ENCODE measurements around the gene C11orf87. TPM values are rescaled to one million over a fixed set of nuclear protein-coding genes. Genes with fewer than 3 reads are reported as not detected.

Gene C11orf87
- total RNA-seq, 2 donors from 2014 or later = not detected

- no peaks in the 10 kb centered on the region for H3K9me3 ChIP-seq (ENCODE audit: control insufficient read depth, low read length)
- Mint-ChIP-seq H3K27me3 (ENCODE audit: insufficient read depth) (peaks cover 66% of the 10 kb centered on the region), H3K4me1 (peaks cover 6% of the 10 kb centered on the region), H3K27ac (no peak overlapping the region), H3K4me3 (no peak overlapping the region), H3K9me3 (no peaks in the 10 kb centered on the region), H3K36me3 (ENCODE audit: low read depth) (no peaks in the 10 kb centered on the region)
- peaks cover 90% of the 10 kb centered on the region for H3K27me3 ChIP-seq (ENCODE audit: control insufficient read depth, insufficient read depth, low read length, poor library complexity, severe bottlenecking)
- TF ChIP-seq, protein P1, sequence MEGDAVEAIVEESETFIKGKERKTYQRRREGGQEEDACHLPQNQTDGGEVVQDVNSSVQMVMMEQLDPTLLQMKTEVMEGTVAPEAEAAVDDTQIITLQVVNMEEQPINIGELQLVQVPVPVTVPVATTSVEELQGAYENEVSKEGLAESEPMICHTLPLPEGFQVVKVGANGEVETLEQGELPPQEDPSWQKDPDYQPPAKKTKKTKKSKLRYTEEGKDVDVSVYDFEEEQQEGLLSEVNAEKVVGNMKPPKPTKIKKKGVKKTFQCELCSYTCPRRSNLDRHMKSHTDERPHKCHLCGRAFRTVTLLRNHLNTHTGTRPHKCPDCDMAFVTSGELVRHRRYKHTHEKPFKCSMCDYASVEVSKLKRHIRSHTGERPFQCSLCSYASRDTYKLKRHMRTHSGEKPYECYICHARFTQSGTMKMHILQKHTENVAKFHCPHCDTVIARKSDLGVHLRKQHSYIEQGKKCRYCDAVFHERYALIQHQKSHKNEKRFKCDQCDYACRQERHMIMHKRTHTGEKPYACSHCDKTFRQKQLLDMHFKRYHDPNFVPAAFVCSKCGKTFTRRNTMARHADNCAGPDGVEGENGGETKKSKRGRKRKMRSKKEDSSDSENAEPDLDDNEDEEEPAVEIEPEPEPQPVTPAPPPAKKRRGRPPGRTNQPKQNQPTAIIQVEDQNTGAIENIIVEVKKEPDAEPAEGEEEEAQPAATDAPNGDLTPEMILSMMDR (conservative IDR thresholded peaks at IDR 0.05) = no peak
- no peak for DNase-seq
- no peak overlapping the region for H3K9ac ChIP-seq (ENCODE audit: extremely low read depth, low read length, poor library complexity, severe bottlenecking)
- no peaks in the 10 kb centered on the region for H3K36me3 ChIP-seq (ENCODE audit: control insufficient read depth, insufficient read depth, low read length)
- no peaks in the 10 kb centered on the region for H3K4me1 ChIP-seq (ENCODE audit: control insufficient read depth, insufficient read depth, low read length)
- H3K27ac ChIP-seq (ENCODE audit: low read depth, low read length) = no peak overlapping the region
- H3K4me3 ChIP-seq (ENCODE audit: low read length) = no peak overlapping the region
- WGBS, 2 experiments (ENCODE audit: insufficient coverage in 1 of 2, insufficient read length in 1 of 2) = 100% methylated on average over 1 of the region's 2 CpGs
These were observed 3.6 kb downstream of the C11orf87 start for GRCh38 chr11:109425554-109425953.

GRCh38 chr11:109426442-109427240, 4.7 kb downstream of the C11orf87 start:
- H3K9me3 Mint-ChIP-seq = no peaks in the 10 kb centered on the region
- TF ChIP-seq, protein P1 (conservative IDR thresholded peaks at IDR 0.05) = peak; percentile 68
- peaks cover 64% of the 10 kb centered on the region for H3K27me3 Mint-ChIP-seq (ENCODE audit: insufficient read depth)
- 88 to 92% methylated on average over 2 to 4 of the region's 4 CpGs for WGBS, 2 experiments (ENCODE audit: insufficient coverage in 1 of 2, insufficient read length in 1 of 2)
- no peaks in the 10 kb centered on the region for H3K36me3 Mint-ChIP-seq (ENCODE audit: low read depth)
- H3K4me3 Mint-ChIP-seq = no peak overlapping the region
- H3K9ac ChIP-seq (ENCODE audit: extremely low read depth, low read length, poor library complexity, severe bottlenecking) = no peak overlapping the region
- no peaks in the 10 kb centered on the region for H3K9me3 ChIP-seq (ENCODE audit: control insufficient read depth, low read length)
- no peak overlapping the region for H3K27ac ChIP-seq (ENCODE audit: low read depth, low read length)
- no peaks in the 10 kb centered on the region for H3K4me1 ChIP-seq (ENCODE audit: control insufficient read depth, insufficient read depth, low read length)
- DNase-seq = no peak
- no peaks in the 10 kb centered on the region for H3K36me3 ChIP-seq (ENCODE audit: control insufficient read depth, insufficient read depth, low read length)
- peaks cover 90% of the 10 kb centered on the region for H3K27me3 ChIP-seq (ENCODE audit: control insufficient read depth, insufficient read depth, low read length, poor library complexity, severe bottlenecking)
- no peak overlapping the region for H3K27ac Mint-ChIP-seq
- H3K4me1 Mint-ChIP-seq = peaks cover 6% of the 10 kb centered on the region
- no peak overlapping the region for H3K4me3 ChIP-seq (ENCODE audit: low read length)

- H3K4me1 ChIP-seq (ENCODE audit: control insufficient read depth, insufficient read depth, low read length) = no peaks in the 10 kb centered on the region
These were observed 10.1 kb downstream of the C11orf87 start for GRCh38 chr11:109432105-109432504.

More at GRCh38 chr11:109432105-109432504, 10.1 kb downstream of the C11orf87 start:
- no peak overlapping the region for H3K27ac Mint-ChIP-seq
- Histone ChIP-seq H3K9ac (ENCODE audit: extremely low read depth, low read length, poor library complexity, severe bottlenecking) (no peak overlapping the region), H3K9me3 (ENCODE audit: control insufficient read depth, low read length) (no peaks in the 10 kb centered on the region), H3K36me3 (ENCODE audit: control insufficient read depth, insufficient read depth, low read length) (no peaks in the 10 kb centered on the region), H3K27me3 (ENCODE audit: control insufficient read depth, insufficient read depth, low read length, poor library complexity, severe bottlenecking) (peaks cover 88% of the 10 kb centered on the region), H3K4me3 (ENCODE audit: low read length) (no peak overlapping the region), H3K27ac (ENCODE audit: low read depth, low read length) (no peak overlapping the region)
- WGBS, 2 experiments (ENCODE audit: insufficient coverage in 1 of 2, insufficient read length in 1 of 2) = 93 to 100% methylated on average over 2 to 3 of the region's 3 CpGs
- H3K27me3 Mint-ChIP-seq (ENCODE audit: insufficient read depth) = peaks cover 39% of the 10 kb centered on the region
- no peaks in the 10 kb centered on the region for H3K9me3 Mint-ChIP-seq
- H3K36me3 Mint-ChIP-seq (ENCODE audit: low read depth) = no peaks in the 10 kb centered on the region
- TF ChIP-seq, protein P1 (conservative IDR thresholded peaks at IDR 0.05) = no peak
- H3K4me3 Mint-ChIP-seq = no peak overlapping the region
- DNase-seq = no peak
- no peaks in the 10 kb centered on the region for H3K4me1 Mint-ChIP-seq

Measured in endodermal cell (in vitro differentiated cells).